ENCODE measurements around the gene SEMA5A. TPM values are rescaled to one million over a fixed set of nuclear protein-coding genes. Genes with fewer than 3 reads are reported as not detected.

The SEMA5A gene
- total RNA-seq, 1 donor from 2014 or later, result 31.1 TPM

- H3K27ac Mint-ChIP-seq (ENCODE audit: unreplicated experiment), result no peak overlapping the region
- TF ChIP-seq CTCF (IDR thresholded peaks at IDR 0.05; ENCODE audit: unreplicated experiment), result no peak
- H3K9me3 Mint-ChIP-seq (ENCODE audit: unreplicated experiment), result no peaks in the 10 kb centered on the region
- H3K36me3 Mint-ChIP-seq (ENCODE audit: low read depth, unreplicated experiment), result no peaks in the 10 kb centered on the region
- H3K4me1 Mint-ChIP-seq (ENCODE audit: unreplicated experiment), result no peaks in the 10 kb centered on the region
- H3K27me3 Mint-ChIP-seq (ENCODE audit: unreplicated experiment), result peaks cover 1% of the 10 kb centered on the region
- DNase-seq (ENCODE audit: low spot score), result no peak
- H3K4me3 Mint-ChIP-seq (ENCODE audit: unreplicated experiment), result no peak overlapping the region
Observed at GRCh38 chr5:9034649-9035048, 511.2 kb downstream of the SEMA5A start.

- Mint-ChIP-seq H3K4me1 (ENCODE audit: unreplicated experiment) (no peaks in the 10 kb centered on the region), H3K9me3 (ENCODE audit: unreplicated experiment) (no peaks in the 10 kb centered on the region), H3K27ac (ENCODE audit: unreplicated experiment) (no peak overlapping the region)
Observed at GRCh38 chr5:9033524-9033923, 512.4 kb downstream of the SEMA5A start.

GRCh38 chr5:9025942-9026341, 519.9 kb downstream of the SEMA5A start:
- Mint-ChIP-seq H3K27ac (ENCODE audit: unreplicated experiment) (no peak overlapping the region), H3K27me3 (ENCODE audit: unreplicated experiment) (no peaks in the 10 kb centered on the region), H3K4me3 (ENCODE audit: unreplicated experiment) (no peak overlapping the region), H3K36me3 (ENCODE audit: low read depth, unreplicated experiment) (peaks cover 5% of the 10 kb centered on the region), H3K9me3 (ENCODE audit: unreplicated experiment) (no peaks in the 10 kb centered on the region), H3K4me1 (ENCODE audit: unreplicated experiment) (no peaks in the 10 kb centered on the region)
- no peak for TF ChIP-seq CTCF (IDR thresholded peaks at IDR 0.05; ENCODE audit: unreplicated experiment)
- DNase-seq (ENCODE audit: low spot score), result no peak

More at GRCh38 chr5:9033524-9033923, 512.4 kb downstream of the SEMA5A start:
- TF ChIP-seq CTCF (IDR thresholded peaks at IDR 0.05; ENCODE audit: unreplicated experiment), result no peak
- H3K36me3 Mint-ChIP-seq (ENCODE audit: low read depth, unreplicated experiment), result no peaks in the 10 kb centered on the region
- no peak overlapping the region for H3K4me3 Mint-ChIP-seq (ENCODE audit: unreplicated experiment)
- no peak for DNase-seq (ENCODE audit: low spot score)
- H3K27me3 Mint-ChIP-seq (ENCODE audit: unreplicated experiment), result no peaks in the 10 kb centered on the region

GRCh38 chr5:9020996-9021395, 524.9 kb downstream of the SEMA5A start:
- Mint-ChIP-seq H3K27me3 (ENCODE audit: unreplicated experiment) (no peaks in the 10 kb centered on the region), H3K27ac (ENCODE audit: unreplicated experiment) (no peak overlapping the region), H3K4me3 (ENCODE audit: unreplicated experiment) (no peak overlapping the region), H3K9me3 (ENCODE audit: unreplicated experiment) (no peaks in the 10 kb centered on the region), H3K4me1 (ENCODE audit: unreplicated experiment) (no peaks in the 10 kb centered on the region), H3K36me3 (ENCODE audit: low read depth, unreplicated experiment) (no peaks in the 10 kb centered on the region)
- no peak for DNase-seq (ENCODE audit: low spot score)
- TF ChIP-seq CTCF (IDR thresholded peaks at IDR 0.05; ENCODE audit: unreplicated experiment), result no peak

GRCh38 chr5:9015937-9016270, 530.0 kb downstream of the SEMA5A start:
- no peak for DNase-seq (ENCODE audit: low spot score)
- H3K27me3 Mint-ChIP-seq (ENCODE audit: unreplicated experiment), result no peaks in the 10 kb centered on the region
- H3K4me1 Mint-ChIP-seq (ENCODE audit: unreplicated experiment), result no peaks in the 10 kb centered on the region
- H3K4me3 Mint-ChIP-seq (ENCODE audit: unreplicated experiment), result no peak overlapping the region
- no peak for TF ChIP-seq CTCF (IDR thresholded peaks at IDR 0.05; ENCODE audit: unreplicated experiment)
- no peaks in the 10 kb centered on the region for H3K36me3 Mint-ChIP-seq (ENCODE audit: low read depth, unreplicated experiment)
- H3K27ac Mint-ChIP-seq (ENCODE audit: unreplicated experiment), result no peak overlapping the region
- H3K9me3 Mint-ChIP-seq (ENCODE audit: unreplicated experiment), result no peaks in the 10 kb centered on the region
